Measurements from ENCODE around the gene CDCA8.

GRCh38 chr1:37722181-37723071 is 30.1 kb downstream of the CDCA8 start:
- TF ChIP-seq POLR2A (IDR thresholded peaks at IDR 0.05) (no peak), CTCF (IDR thresholded peaks at IDR 0.05) (no peak)

All from Peyer's patch (tissue), 4 donors.